GM12891 (cell line): ENCODE measurements around the gene FGF13.

ENCODE experiments used
- PAX5 ChIP-seq: IDR thresholded peaks from 2 replicates; pipeline ENCODE4 v1.6.1; 2011; ENCODE audit warnings: low read length, moderate library complexity, mild to moderate bottlenecking; ENCODE audit not compliant: insufficient read depth, severe bottlenecking
- POLR2A ChIP-seq: IDR thresholded peaks from 2 replicates; pipeline ENCODE4 v1.6.1; 2011; ENCODE audit warnings: low read depth, low read length, control low read depth
- POLR2AphosphoS5 ChIP-seq: IDR thresholded peaks from 2 replicates; pipeline ENCODE4 v1.6.1; 2011; ENCODE audit warnings: low read depth, low read length, control low read depth
- SPI1 ChIP-seq: IDR thresholded peaks from 2 replicates; pipeline ENCODE4 v1.6.1; 2011; ENCODE audit warnings: low read depth, low read length, control low read depth
- TAF1 ChIP-seq: IDR thresholded peaks from 2 replicates; pipeline ENCODE4 v1.6.1; 2011; ENCODE audit warnings: low read depth, low read length, control low read depth

DNA sequence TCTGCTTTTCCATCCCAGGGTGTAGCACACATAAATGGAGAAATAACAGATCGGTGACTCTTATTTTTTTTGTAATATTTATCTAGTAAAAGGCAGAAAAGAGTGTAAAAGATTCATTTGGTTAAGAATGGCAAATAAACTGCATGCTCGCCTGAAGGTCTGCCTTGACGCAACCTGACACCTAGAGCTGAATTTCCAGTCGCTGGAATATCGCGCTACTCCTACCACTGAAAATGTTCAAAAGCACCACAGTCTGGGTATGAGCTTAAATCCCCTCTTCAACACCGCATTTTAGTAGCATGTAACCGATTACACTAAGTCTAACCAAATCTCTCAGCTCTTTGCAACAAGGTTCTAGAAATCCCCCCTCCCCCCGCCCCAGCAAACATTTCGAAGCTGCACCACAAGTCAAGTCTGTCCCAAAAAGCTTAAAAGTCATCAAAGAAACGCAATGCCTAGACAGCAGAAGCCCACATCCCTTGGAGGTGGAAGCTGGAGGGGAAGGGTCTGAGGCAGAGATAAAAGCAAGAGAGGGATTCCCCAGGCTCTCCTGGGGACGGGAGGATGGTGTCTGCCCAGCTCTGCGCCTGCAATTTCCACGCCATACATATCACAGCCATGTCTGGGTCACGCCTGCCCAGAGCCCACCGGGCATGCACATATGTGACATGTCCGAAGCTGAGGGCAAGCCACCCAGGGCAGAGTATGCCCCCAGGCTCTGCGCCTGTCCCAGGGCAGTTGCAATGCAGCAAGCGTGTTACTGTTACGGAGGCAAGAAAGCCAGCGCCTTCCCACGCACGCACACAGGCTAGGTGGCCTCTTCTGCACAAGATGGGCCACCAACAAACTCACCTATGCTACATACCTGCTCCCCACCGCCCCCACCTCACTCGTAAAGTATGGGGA is 1.4 kb downstream of the FGF13 start:
- TF ChIP-seq TAF1 = no peak
- TF ChIP-seq POLR2A = no peak
- TF ChIP-seq PAX5 = no peak
- TF ChIP-seq POLR2AphosphoS5 = no peak
- TF ChIP-seq SPI1 = no peak
